ENCODE data around the gene TRAPPC2L.

Gene TRAPPC2L

GRCh38 chr16:88839026-88839529 is 17.8 kb upstream of the TRAPPC2L start:
- no peak for DNase-seq (ENCODE audit: low read depth in 2 of 2)

GRCh38 chr16:88839745-88840599 is 17.0 kb upstream of the TRAPPC2L start:
- DNase-seq (ENCODE audit: low read depth in 2 of 2) = no peak

- no peak for DNase-seq (ENCODE audit: low read depth in 2 of 2)
Observed at GRCh38 chr16:88840600-88841215, 16.2 kb upstream of the TRAPPC2L start.

- no peak for DNase-seq (ENCODE audit: low read depth in 2 of 2)
Observed at GRCh38 chr16:88841521-88842307, 15.2 kb upstream of the TRAPPC2L start.

GRCh38 chr16:88842308-88842756 is 14.6 kb upstream of the TRAPPC2L start:
- DNase-seq (ENCODE audit: low read depth in 2 of 2) = no peak

GRCh38 chr16:88842806-88843205 is 14.1 kb upstream of the TRAPPC2L start:
- DNase-seq (ENCODE audit: low read depth in 2 of 2) = no peak

GRCh38 chr16:88843256-88843655 is 13.7 kb upstream of the TRAPPC2L start:
- no peak for DNase-seq (ENCODE audit: low read depth in 2 of 2)

GRCh38 chr16:88844419-88845036 is 12.4 kb upstream of the TRAPPC2L start:
- DNase-seq (ENCODE audit: low read depth in 2 of 2) = no peak

- DNase-seq (ENCODE audit: low read depth in 2 of 2) = no peak
Observed at GRCh38 chr16:88846088-88846487, 10.8 kb upstream of the TRAPPC2L start.

GRCh38 chr16:88847654-88848053 is 9.3 kb upstream of the TRAPPC2L start:
- DNase-seq (ENCODE audit: low read depth in 2 of 2) = no peak

- DNase-seq (ENCODE audit: low read depth in 2 of 2) = no peak
Observed at GRCh38 chr16:88848557-88848956, 8.4 kb upstream of the TRAPPC2L start.

- no peak for DNase-seq (ENCODE audit: low read depth in 2 of 2)
Observed at GRCh38 chr16:88850531-88851199, 6.3 kb upstream of the TRAPPC2L start.

- no peak for DNase-seq (ENCODE audit: low read depth in 2 of 2)
Observed at GRCh38 chr16:88851616-88852015, 5.3 kb upstream of the TRAPPC2L start.

GRCh38 chr16:88853325-88853941 is 3.5 kb upstream of the TRAPPC2L start:
- no peak for DNase-seq (ENCODE audit: low read depth in 2 of 2)

- no peak for DNase-seq (ENCODE audit: low read depth in 2 of 2)
Observed at GRCh38 chr16:88854306-88855111, 2.4 kb upstream of the TRAPPC2L start.

- no peak for DNase-seq (ENCODE audit: low read depth in 2 of 2)
Observed at GRCh38 chr16:88855176-88855575, 1.8 kb upstream of the TRAPPC2L start.

- no peak for DNase-seq (ENCODE audit: low read depth in 2 of 2)
Observed at GRCh38 chr16:88855736-88856121, 1.2 kb upstream of the TRAPPC2L start.

GRCh38 chr16:88856122-88856827 is 652 bp upstream of the TRAPPC2L start:
- no peak for DNase-seq (ENCODE audit: low read depth in 2 of 2)

GRCh38 chr16:88857728-88858339 is 907 bp downstream of the TRAPPC2L start:
- DNase-seq (ENCODE audit: low read depth in 2 of 2) = peak; percentile 45 to 70

Data from stimulated activated CD4-positive, alpha-beta T cell treated with anti-CD3 and anti-CD28 coated beads, Interleukin-12 subunit alpha, Interleukin-12 subunit beta, amount 100 ng/mL, for 24 hours (primary cell).